Activated CD8-positive, alpha-beta T cell treated with anti-CD3 and anti-CD28 coated beads for 36 hours (primary cell): Measurements from ENCODE around the gene SH3D19. TPM values are rescaled to one million over a fixed set of nuclear protein-coding genes. Genes with fewer than 3 reads are reported as not detected.
A peak's percentile ranks its signal among the peaks of the same experiment; 100 is the strongest.

Experiments
- ATAC-seq: fragments of 200-7000 bp; cut with Tn5 transposase; one replicate; pipeline ENCODE4 v1.10.0; 2021; ENCODE audit warnings: mild to moderate bottlenecking, moderate library complexity
- CTCF ChIA-PET: fragments of 350-600 bp; sonication (Branson Sonifier 250); formaldehyde crosslinking; loops from one replicate; lab custom pipeline; 2021; ENCODE audit warnings: antibody characterized with exemption; lab: Charles Lee
- POLR2A ChIA-PET: fragments of 350-600 bp; sonication (Branson Sonifier 250); formaldehyde crosslinking; loops from one replicate; lab custom pipeline; 2021; ENCODE audit warnings: antibody characterized with exemption; lab: Charles Lee
- DNase-seq: peaks from one replicate; pipeline ENCODE4 v3.0.0-alpha.2; 2020
- H3K27ac Mint-ChIP-seq: one replicate; pipeline ENCODE4 v1.8.0; 2021; ENCODE audit warnings: mild to moderate bottlenecking, mixed read lengths
- H3K27me3 Mint-ChIP-seq: one replicate; pipeline ENCODE4 v1.8.0; 2021; ENCODE audit warnings: mixed read lengths
- H3K36me3 Mint-ChIP-seq: one replicate; pipeline ENCODE4 v1.8.0; 2021; ENCODE audit warnings: low read depth, mixed read lengths
- H3K4me1 Mint-ChIP-seq: one replicate; pipeline ENCODE4 v1.8.0; 2021; ENCODE audit warnings: low read depth, mixed read lengths
- H3K4me3 Mint-ChIP-seq: one replicate; pipeline ENCODE4 v1.8.0; 2021; ENCODE audit warnings: mild to moderate bottlenecking, moderate library complexity, mixed read lengths
- H3K9me3 Mint-ChIP-seq: one replicate; pipeline ENCODE4 v1.8.0; 2021; ENCODE audit warnings: mixed read lengths
- CTCF ChIP-seq: fragments of 200-600 bp; IDR thresholded peaks from one replicate; pipeline ENCODE4 v1.8.0; 2022; ENCODE audit warnings: antibody characterized with exemption, mild to moderate bottlenecking
- intact Hi-C: fragments of 100-400 bp; cut with micrococcal nuclease; formaldehyde crosslinking; loops from one replicate; pipeline ENCODE4 v1.10.0; 2022
- total RNA-seq, 2 experiments: library from RNA; stranded (reverse); gene quantifications; one replicate each; pipeline ENCODE4 v1.2.3, GENCODE V29; 2021

Gene SH3D19
- total RNA-seq, 2 experiments from 2014 or later = not detected

- peaks cover 53% of the 10 kb centered on the region for H3K36me3 Mint-ChIP-seq
- POLR2A ChIA-PET = interaction anchor here (0.7 to 2.7 kb wide), 14 partner anchors 8 to 171 kb away, joined by 3 to 22 read pairs (median 5); partner anchors contain the start of gene LRBA
- no peak for DNase-seq
Measured at GRCh38 chr4:151100531-151100930, 224.9 kb downstream of the SH3D19 start.

GRCh38 chr4:151099976-151100417 is 225.4 kb downstream of the SH3D19 start:
- H3K36me3 Mint-ChIP-seq = peaks cover 53% of the 10 kb centered on the region
- ATAC-seq = no peak
- peak overlapping the region; percentile 99 for H3K27ac Mint-ChIP-seq
- ChIA-PET POLR2A (interaction anchor here (0.8 to 2.7 kb wide), 15 partner anchors 8 to 171 kb away, joined by 3 to 22 read pairs (median 5); partner anchors contain the start of gene LRBA), CTCF (interaction anchor here (0.6 to 1.4 kb wide), 2 partner anchors 9 to 90 kb away, joined by 3 read pairs; no protein-coding TSS in a partner anchor)
- peaks cover 4% of the 10 kb centered on the region for H3K27me3 Mint-ChIP-seq
- no peak for DNase-seq
- peaks cover 32% of the 10 kb centered on the region for H3K4me1 Mint-ChIP-seq
- intact Hi-C loops = loop anchor here (2.0 kb wide), 1 partner anchor 85 kb away; the partner anchor contains the start of gene LRBA
- no peaks in the 10 kb centered on the region for H3K9me3 Mint-ChIP-seq
- no peak for TF ChIP-seq CTCF
- H3K4me3 Mint-ChIP-seq = peak overlapping the region; percentile 99

More at GRCh38 chr4:151100531-151100930, 224.9 kb downstream of the SH3D19 start:
- Mint-ChIP-seq H3K27ac (peak overlapping the region; percentile 99), H3K9me3 (no peaks in the 10 kb centered on the region), H3K4me3 (peak overlapping the region; percentile 99), H3K4me1 (peaks cover 32% of the 10 kb centered on the region), H3K27me3 (no peaks in the 10 kb centered on the region)
- CTCF ChIA-PET = interaction anchor here (0.6 to 1.4 kb wide), 2 partner anchors 8 to 91 kb away, joined by 3 read pairs; no protein-coding TSS in a partner anchor
- intact Hi-C loops = no loop called here
- no peak for TF ChIP-seq CTCF
- no peak for ATAC-seq

- H3K36me3 Mint-ChIP-seq = peaks cover 48% of the 10 kb centered on the region
- peak; percentile 85 for TF ChIP-seq CTCF
- DNase-seq = peak; percentile 99
- peaks cover 6% of the 10 kb centered on the region for H3K27me3 Mint-ChIP-seq
- peaks cover 27% of the 10 kb centered on the region for H3K4me1 Mint-ChIP-seq
- peak; percentile 95 for ATAC-seq
- intact Hi-C loops = loop anchor here (2.0 kb wide), 1 partner anchor 85 kb away; the partner anchor contains the start of gene LRBA
- POLR2A ChIA-PET = interaction anchor here (0.6 to 2.7 kb wide), 24 partner anchors 9 to 986 kb away, joined by 3 to 22 read pairs (median 4); partner anchors contain the start of gene LRBA
- peak within 1 kb of the TSS; percentile 99 for H3K27ac Mint-ChIP-seq
- H3K4me3 Mint-ChIP-seq = peak within 1 kb of the TSS; percentile 99
- H3K9me3 Mint-ChIP-seq = no peaks in the 10 kb centered on the region
- CTCF ChIA-PET = interaction anchor here (1.2 to 1.4 kb wide), 2 partner anchors 84 to 90 kb away, joined by 3 read pairs; partner anchors contain the start of gene LRBA
Measured at GRCh38 chr4:151099229-151099975, 226.0 kb downstream of the SH3D19 start, which contains the start of gene RPS3A. RPS3A (plus strand) TSS chr4:151099628; CDS start chr4:151099653, 25 bp downstream.

DNA sequence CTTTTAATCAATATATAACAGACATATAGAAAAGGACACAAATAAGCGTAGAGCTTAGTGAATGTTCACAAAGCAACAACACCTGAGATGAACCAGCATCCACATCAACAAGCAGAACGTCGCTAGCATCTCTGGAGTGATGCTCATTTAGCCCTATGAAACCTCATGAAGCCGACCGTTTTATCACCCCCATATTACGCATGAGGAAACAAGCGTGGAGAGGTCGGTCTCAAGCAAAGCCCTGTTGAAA is 226.5 kb downstream of the SH3D19 start:
- ATAC-seq = peak; percentile 76
- ChIA-PET CTCF (interaction anchor here (1.1 to 1.2 kb wide), 2 partner anchors 84 to 149 kb away, joined by 3 read pairs; partner anchors contain the start of gene LRBA), POLR2A (interaction anchor here (0.6 to 2.5 kb wide), 17 partner anchors 9 to 986 kb away, joined by 3 to 22 read pairs (median 4); partner anchors contain the start of gene LRBA)
- no peaks in the 10 kb centered on the region for H3K9me3 Mint-ChIP-seq
- TF ChIP-seq CTCF = no peak
- H3K27me3 Mint-ChIP-seq = peaks cover 6% of the 10 kb centered on the region
- intact Hi-C loops = loop anchor here (2.0 kb wide), 1 partner anchor 84 kb away; the partner anchor contains the start of gene LRBA
- peaks cover 23% of the 10 kb centered on the region for H3K4me1 Mint-ChIP-seq
- peak overlapping the region; percentile 99 for H3K4me3 Mint-ChIP-seq
- no peak for DNase-seq
- H3K27ac Mint-ChIP-seq = peak overlapping the region; percentile 99
- peaks cover 45% of the 10 kb centered on the region for H3K36me3 Mint-ChIP-seq
